Measurements from ENCODE around the gene FBXO8. TPM values are rescaled to one million over a fixed set of nuclear protein-coding genes. Genes with fewer than 3 reads are reported as not detected.

Gene FBXO8
- total RNA-seq, 1 experiment from 2014 or later: 11.7 TPM

- intact Hi-C loops (cut with micrococcal nuclease; ENCODE audit: unreplicated experiment): no loop called here
Measured at GRCh38 chr4:174260099-174260498, 23.4 kb downstream of the FBXO8 start.

GRCh38 chr4:174259580-174259979 lies 23.9 kb downstream of the FBXO8 start:
- POLR2A ChIA-PET (ENCODE audit: low non-redundant PET): no interaction called here
- Histone ChIP-seq H3K36me3 (ENCODE audit: insufficient read depth, low read length, poor library complexity, severe bottlenecking) (no peaks in the 10 kb centered on the region), H3K27me3 (replicated peaks; ENCODE audit: insufficient read depth, low read depth, low read length, poor library complexity) (no peaks in the 10 kb centered on the region), H3K27ac (ENCODE audit: low read depth, low read length, poor library complexity, severe bottlenecking) (no peak overlapping the region), H3K4me3 (ENCODE audit: low read depth, low read length, poor library complexity, severe bottlenecking) (no peak overlapping the region), H3K4me1 (ENCODE audit: insufficient read depth, low read length, poor library complexity, severe bottlenecking) (peaks cover 41% of the 10 kb centered on the region), H3K9me3 (ENCODE audit: low read depth, low read length, poor library complexity, severe bottlenecking) (no peaks in the 10 kb centered on the region)
- TF ChIP-seq, protein P1, sequence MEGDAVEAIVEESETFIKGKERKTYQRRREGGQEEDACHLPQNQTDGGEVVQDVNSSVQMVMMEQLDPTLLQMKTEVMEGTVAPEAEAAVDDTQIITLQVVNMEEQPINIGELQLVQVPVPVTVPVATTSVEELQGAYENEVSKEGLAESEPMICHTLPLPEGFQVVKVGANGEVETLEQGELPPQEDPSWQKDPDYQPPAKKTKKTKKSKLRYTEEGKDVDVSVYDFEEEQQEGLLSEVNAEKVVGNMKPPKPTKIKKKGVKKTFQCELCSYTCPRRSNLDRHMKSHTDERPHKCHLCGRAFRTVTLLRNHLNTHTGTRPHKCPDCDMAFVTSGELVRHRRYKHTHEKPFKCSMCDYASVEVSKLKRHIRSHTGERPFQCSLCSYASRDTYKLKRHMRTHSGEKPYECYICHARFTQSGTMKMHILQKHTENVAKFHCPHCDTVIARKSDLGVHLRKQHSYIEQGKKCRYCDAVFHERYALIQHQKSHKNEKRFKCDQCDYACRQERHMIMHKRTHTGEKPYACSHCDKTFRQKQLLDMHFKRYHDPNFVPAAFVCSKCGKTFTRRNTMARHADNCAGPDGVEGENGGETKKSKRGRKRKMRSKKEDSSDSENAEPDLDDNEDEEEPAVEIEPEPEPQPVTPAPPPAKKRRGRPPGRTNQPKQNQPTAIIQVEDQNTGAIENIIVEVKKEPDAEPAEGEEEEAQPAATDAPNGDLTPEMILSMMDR (conservative IDR thresholded peaks at IDR 0.05; ENCODE audit: low read depth, low read length): no peak; the same call in 1 of the 2 replicates
- TF ChIP-seq EZH2 (IDR thresholded peaks at IDR 0.05; ENCODE audit: borderline replicate concordance, low read depth, low read length, poor library complexity, severe bottlenecking): no peak
- intact Hi-C loops (cut with micrococcal nuclease; ENCODE audit: unreplicated experiment): no loop called here
- CTCF ChIA-PET: interaction anchor here (0.7 kb wide), 1 partner anchor 89 kb away, joined by 3 read pairs; no protein-coding TSS in a partner anchor
- DNase-seq (ENCODE audit: low spot score): peak; percentile 19
- BruUV-seq (replicated peaks): no TSS peak

More at GRCh38 chr4:174260099-174260498, 23.4 kb downstream of the FBXO8 start:
- POLR2A ChIA-PET (ENCODE audit: low non-redundant PET): no interaction called here
- peak; percentile 67 for DNase-seq (ENCODE audit: low spot score)
- Histone ChIP-seq H3K4me1 (ENCODE audit: insufficient read depth, low read length, poor library complexity, severe bottlenecking) (peaks cover 41% of the 10 kb centered on the region), H3K36me3 (ENCODE audit: insufficient read depth, low read length, poor library complexity, severe bottlenecking) (no peaks in the 10 kb centered on the region), H3K27me3 (replicated peaks; ENCODE audit: insufficient read depth, low read depth, low read length, poor library complexity) (no peaks in the 10 kb centered on the region), H3K27ac (ENCODE audit: low read depth, low read length, poor library complexity, severe bottlenecking) (no peak overlapping the region), H3K9me3 (ENCODE audit: low read depth, low read length, poor library complexity, severe bottlenecking) (no peaks in the 10 kb centered on the region), H3K4me3 (ENCODE audit: low read depth, low read length, poor library complexity, severe bottlenecking) (no peak overlapping the region)
- no TSS peak for BruUV-seq (replicated peaks)
- CTCF ChIA-PET: interaction anchor here (0.7 kb wide), 1 partner anchor 89 kb away, joined by 3 read pairs; no protein-coding TSS in a partner anchor
- TF ChIP-seq, protein P1 (conservative IDR thresholded peaks at IDR 0.05; ENCODE audit: low read depth, low read length): no peak
- no peak for TF ChIP-seq EZH2 (IDR thresholded peaks at IDR 0.05; ENCODE audit: borderline replicate concordance, low read depth, low read length, poor library complexity, severe bottlenecking)

GRCh38 chr4:174256277-174256713 lies 27.2 kb downstream of the FBXO8 start:
- CTCF ChIA-PET: no interaction called here
- peak; percentile 51 for DNase-seq (ENCODE audit: low spot score)

More at GRCh38 chr4:174256277-174256713, 27.2 kb downstream of the FBXO8 start:
- Histone ChIP-seq H3K4me3 (ENCODE audit: low read depth, low read length, poor library complexity, severe bottlenecking) (no peak overlapping the region), H3K9me3 (ENCODE audit: low read depth, low read length, poor library complexity, severe bottlenecking) (no peaks in the 10 kb centered on the region), H3K4me1 (ENCODE audit: insufficient read depth, low read length, poor library complexity, severe bottlenecking) (peaks cover 36% of the 10 kb centered on the region), H3K27ac (ENCODE audit: low read depth, low read length, poor library complexity, severe bottlenecking) (no peak overlapping the region), H3K27me3 (replicated peaks; ENCODE audit: insufficient read depth, low read depth, low read length, poor library complexity) (no peaks in the 10 kb centered on the region), H3K36me3 (ENCODE audit: insufficient read depth, low read length, poor library complexity, severe bottlenecking) (no peaks in the 10 kb centered on the region)
- intact Hi-C loops (cut with micrococcal nuclease; ENCODE audit: unreplicated experiment): no loop called here
- POLR2A ChIA-PET (ENCODE audit: low non-redundant PET): no interaction called here
- no TSS peak for BruUV-seq (replicated peaks)
- TF ChIP-seq, protein P1 (conservative IDR thresholded peaks at IDR 0.05; ENCODE audit: low read depth, low read length): no peak
- no peak for TF ChIP-seq EZH2 (IDR thresholded peaks at IDR 0.05; ENCODE audit: borderline replicate concordance, low read depth, low read length, poor library complexity, severe bottlenecking)
